Spleen (tissue), 11 donors: Measurements from ENCODE around the gene SARS2. TPM values are rescaled to one million over a fixed set of nuclear protein-coding genes. Genes with fewer than 3 reads are reported as not detected.
A peak's percentile ranks its signal among the peaks of the same experiment; 100 is the strongest.
"Not testable (repeated sequence)": the region's sequence is repeated elsewhere in the genome, so short reads cannot be mapped to it uniquely, and the experiment has no call there.

Source experiments
- DNase-seq: peaks from one replicate; pipeline ENCODE4 v3.0.0-alpha.2; 2020
- H3K27ac ChIP-seq, 8 donors: fragments of 200-600 bp; sonication (generic) in 7 of 8; 1 replicate in 4 of 8; 2 replicates in 4 of 8; pipeline versions ENCODE4 v1.5.0 to v1.8.0; 2016 to 2021; ENCODE audit warnings: inconsistent platforms in 4 of 8, mild to moderate bottlenecking in 4 of 8, moderate library complexity in 1 of 8
- H3K27me3 ChIP-seq, 7 donors: fragments of 200-600 bp; sonication (generic) in 6 of 7; replicated peaks in 1 of 7; 1 replicate in 4 of 7; 2 replicates in 3 of 7; pipeline versions ENCODE4 v1.5.0 to v1.8.0; 2016 to 2021; ENCODE audit warnings: inconsistent platforms in 3 of 7, mild to moderate bottlenecking in 1 of 7
- H3K36me3 ChIP-seq, 6 donors: fragments of 200-600 bp; sonication (generic) in 5 of 6; 1 replicate in 4 of 6; 2 replicates in 2 of 6; pipeline versions ENCODE4 v1.5.0 to v1.8.0; 2016 to 2021; ENCODE audit warnings: inconsistent platforms in 2 of 6
- H3K4me1 ChIP-seq, 6 donors: fragments of 200-600 bp; sonication (generic) in 5 of 6; 1 replicate in 3 of 6; 2 replicates in 3 of 6; pipeline versions ENCODE4 v1.5.0 to v1.8.0; 2016 to 2021; ENCODE audit warnings: inconsistent platforms in 3 of 6
- H3K4me3 ChIP-seq, 8 donors: fragments of 200-600 bp; sonication (generic) in 7 of 8; 1 replicate in 4 of 8; 2 replicates in 4 of 8; pipeline versions ENCODE4 v1.5.0 to v1.8.0; 2016 to 2021; ENCODE audit warnings: inconsistent platforms in 4 of 8, mild to moderate bottlenecking in 4 of 8, moderate library complexity in 2 of 8
- H3K9me3 ChIP-seq, 8 donors: fragments of 200-600 bp; sonication (generic) in 7 of 8; 1 replicate in 4 of 8; 2 replicates in 4 of 8; pipeline versions ENCODE4 v1.5.0 to v1.8.0; 2016 to 2021; ENCODE audit warnings: inconsistent platforms in 4 of 8
- POLR2A ChIP-seq, 3 donors: fragments of 450-650 bp; IDR thresholded peaks; one replicate each; pipeline ENCODE4 v1.5.1; 2017; ENCODE audit warnings: antibody characterized with exemption in 3 of 3, mild to moderate bottlenecking in 1 of 3
- POLR2AphosphoS5 ChIP-seq, 3 donors: sonication (generic); formaldehyde crosslinking; IDR thresholded peaks; one replicate each; pipeline ENCODE4 v1.5.1; 2017; ENCODE audit warnings: antibody characterized with exemption in 3 of 3
- WGBS, 5 donors: extraction: QIAGEN DNeasy Blood & Tissue Kit in 3 of 5; methylation state at CpG; one replicate each; pipeline versions ENCODE4 v1.1.5 to v1.1.7; 2013 to 2018; 5-methylcytosine and 5-hydroxymethylcytosine counted together
- intact Hi-C: fragments of 100-400 bp; cut with DNase I; formaldehyde crosslinking; loops from one replicate; pipeline ENCODE4 v1.15.0; 2023; ENCODE audit warnings: low total_unique reads
- polyA plus RNA-seq, 3 donors: library from polyadenylated mRNA; stranded (reverse); fragments of 200-250 nt; gene quantifications; one replicate each; pipeline ENCODE4 v1.2.1, GENCODE V29; 2013
- total RNA-seq, 7 donors: library from RNA; depleted of rRNA in 3 of 7; stranded (reverse); fragments of >200 nt in 3 of 7; fragmentation: NEBNext Ultra II Directional in 4 of 7; extraction: Animal tissue kit (Norgen Biotek cat#: 25700) in 4 of 7; gene quantifications; one replicate each; pipeline versions ENCODE4 v1.1.0 to v1.2.1, GENCODE V29; 2016 to 2021
- TF ChIP-seq, protein P1 (sequence below), 11 experiments: fragments of 200-600 bp in 7 of 11; fragments of 450-650 bp in 4 of 11; sonication (generic) in 4 of 11; IDR thresholded peaks in 8 of 11; conservative IDR thresholded peaks in 3 of 11; 1 replicate in 7 of 11; 2 replicates in 4 of 11; pipeline versions ENCODE4 v1.4.0 to v1.8.0; 2016 to 2021; ENCODE audit warnings: antibody characterized with exemption in 11 of 11, inconsistent platforms in 4 of 11, mild to moderate bottlenecking in 1 of 11
- donor health status: healthy with polysubstance abuse.
- donor health status: DM: no; HTN: no; CAD: no; lungs with moderate emphysema.
- donor health status: DM: no; HTN: no; CAD: no.
- donor health status: Bipolar disorder and iron deficiency.
- donor health status: healthy.
- donor health status: DM: no; HTN: no; CAD: no.
- donor health status: DM: yes; HTN: yes; CAD: no.

Gene SARS2
- total and polyA plus RNA-seq, 10 donors, result 12.5 to 70.3 (median 26.9) TPM

- Histone ChIP-seq H3K4me1 (peaks cover 8 to 25% (median 12%) of the 10 kb centered on the region in 6 donors), H3K4me3 (no peak overlapping the region), H3K9me3 (no peaks in the 10 kb centered on the region), H3K27ac (no peak overlapping the region), H3K36me3 (no peaks in the 10 kb centered on the region), H3K27me3 (peaks cover 0 to 28% (median 10%) of the 10 kb centered on the region in 7 donors)
- TF ChIP-seq POLR2A (IDR thresholded peaks at IDR 0.05) (no peak), POLR2AphosphoS5 (IDR thresholded peaks at IDR 0.05) (no peak)
- TF ChIP-seq, protein P1, sequence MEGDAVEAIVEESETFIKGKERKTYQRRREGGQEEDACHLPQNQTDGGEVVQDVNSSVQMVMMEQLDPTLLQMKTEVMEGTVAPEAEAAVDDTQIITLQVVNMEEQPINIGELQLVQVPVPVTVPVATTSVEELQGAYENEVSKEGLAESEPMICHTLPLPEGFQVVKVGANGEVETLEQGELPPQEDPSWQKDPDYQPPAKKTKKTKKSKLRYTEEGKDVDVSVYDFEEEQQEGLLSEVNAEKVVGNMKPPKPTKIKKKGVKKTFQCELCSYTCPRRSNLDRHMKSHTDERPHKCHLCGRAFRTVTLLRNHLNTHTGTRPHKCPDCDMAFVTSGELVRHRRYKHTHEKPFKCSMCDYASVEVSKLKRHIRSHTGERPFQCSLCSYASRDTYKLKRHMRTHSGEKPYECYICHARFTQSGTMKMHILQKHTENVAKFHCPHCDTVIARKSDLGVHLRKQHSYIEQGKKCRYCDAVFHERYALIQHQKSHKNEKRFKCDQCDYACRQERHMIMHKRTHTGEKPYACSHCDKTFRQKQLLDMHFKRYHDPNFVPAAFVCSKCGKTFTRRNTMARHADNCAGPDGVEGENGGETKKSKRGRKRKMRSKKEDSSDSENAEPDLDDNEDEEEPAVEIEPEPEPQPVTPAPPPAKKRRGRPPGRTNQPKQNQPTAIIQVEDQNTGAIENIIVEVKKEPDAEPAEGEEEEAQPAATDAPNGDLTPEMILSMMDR (IDR thresholded peaks at IDR 0.05 in 8 of 11, conservative IDR thresholded peaks at IDR 0.05 in 3 of 11), result no peak
- WGBS, 5 donors, result 80 to 93% (median 86%) methylated on average over 2 to 3 of the region's 3 CpGs
- no peak for DNase-seq
- intact Hi-C loops, result no loop called here
These were observed 15.1 kb upstream of the SARS2 start for GRCh38 chr19:38945562-38946228.

DNA sequence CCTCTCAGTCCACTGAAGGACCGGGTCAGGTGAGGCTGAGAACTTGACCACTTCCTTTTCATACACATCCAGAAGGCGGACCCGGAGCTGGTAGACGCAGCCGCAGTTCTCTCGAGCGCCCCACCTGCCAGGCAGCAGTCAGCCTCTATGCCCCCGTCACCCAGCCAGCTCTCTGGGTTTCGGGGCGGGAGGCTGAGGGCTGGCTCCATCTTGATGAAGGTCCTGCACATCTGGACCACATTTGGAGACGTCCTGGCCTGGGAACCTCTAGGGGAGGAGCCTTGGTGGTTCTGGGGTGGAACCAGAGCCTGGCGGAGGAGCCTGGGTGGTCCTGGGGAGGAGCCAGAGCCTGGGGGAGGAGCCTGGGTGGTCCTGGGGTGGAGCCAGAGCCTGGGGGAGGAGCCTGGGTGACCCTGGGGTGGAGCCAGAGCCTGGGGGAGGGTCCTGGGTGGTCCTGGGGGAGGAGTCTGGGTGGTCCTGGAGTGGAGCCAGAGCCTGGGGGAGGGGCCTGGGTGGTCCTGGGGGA lies 14.5 kb upstream of the SARS2 start:
- Histone ChIP-seq H3K36me3 (no peaks in the 10 kb centered on the region), H3K4me1 (peaks cover 3 to 25% (median 6%) of the 10 kb centered on the region in 6 donors), H3K4me3 (no peak overlapping the region), H3K9me3 (no peaks in the 10 kb centered on the region), H3K27ac (no peak overlapping the region), H3K27me3 (peaks cover 0 to 21% (median 7%) of the 10 kb centered on the region in 7 donors)
- WGBS, 5 donors, result 83 to 96% (median 93%) methylated on average over 4 to 12 of the region's 12 CpGs
- DNase-seq, result no peak
- TF ChIP-seq, protein P1 (IDR thresholded peaks at IDR 0.05 in 8 of 11, conservative IDR thresholded peaks at IDR 0.05 in 3 of 11), result no peak
- TF ChIP-seq POLR2A (IDR thresholded peaks at IDR 0.05) (no peak), POLR2AphosphoS5 (IDR thresholded peaks at IDR 0.05) (no peak)
- intact Hi-C loops, result no loop called here

DNA sequence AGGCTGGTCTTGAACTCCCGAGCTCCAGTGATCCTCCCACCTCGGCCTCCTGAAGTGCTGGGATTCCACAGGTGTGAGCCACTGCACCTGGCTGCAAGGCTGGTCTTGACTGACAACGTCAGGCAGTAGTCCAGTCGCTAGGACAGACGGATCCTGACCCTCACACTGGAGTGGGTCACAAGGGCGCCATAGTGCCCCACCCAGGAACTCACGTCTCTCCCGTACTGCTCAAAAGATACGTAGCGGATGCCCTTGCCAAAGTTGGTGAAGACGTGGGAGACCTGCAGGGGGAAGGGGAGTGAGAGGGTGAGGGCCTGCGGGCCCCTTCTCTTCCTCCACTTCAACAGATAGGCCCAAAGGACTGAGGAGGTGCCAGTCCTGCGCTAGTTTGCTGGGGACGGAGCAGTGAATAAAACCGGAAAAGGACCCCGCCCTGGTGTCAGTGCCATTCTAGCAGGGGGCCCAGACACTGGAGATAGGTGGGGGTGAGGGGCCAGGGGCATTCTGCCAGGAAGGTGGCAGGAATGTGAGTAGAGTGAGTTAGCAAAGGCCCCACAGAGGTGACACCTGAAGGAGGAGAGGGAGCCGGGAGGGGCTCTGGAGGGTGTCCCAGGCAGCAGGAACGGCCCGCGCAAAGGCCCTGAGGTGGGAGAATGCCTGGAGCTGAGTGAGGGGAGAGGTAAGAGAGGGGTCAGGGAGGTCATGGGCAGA lies 12.1 kb upstream of the SARS2 start:
- H3K27me3 ChIP-seq, result peaks cover 0 to 8% (median 0%) of the 10 kb centered on the region in 7 donors
- peak; percentile 42 for DNase-seq
- no peak overlapping the region for H3K27ac ChIP-seq
- H3K36me3 ChIP-seq, result no peaks in the 10 kb centered on the region
- no peak for TF ChIP-seq POLR2AphosphoS5 (IDR thresholded peaks at IDR 0.05)
- TF ChIP-seq, protein P1 (IDR thresholded peaks at IDR 0.05 in 8 of 11, conservative IDR thresholded peaks at IDR 0.05 in 3 of 11), result no peak
- intact Hi-C loops, result no loop called here
- H3K4me1 ChIP-seq, result peaks cover 0 to 17% (median 2%) of the 10 kb centered on the region in 6 donors
- H3K4me3 ChIP-seq, result no peak overlapping the region
- no peaks in the 10 kb centered on the region for H3K9me3 ChIP-seq
- 74 to 91% (median 87%) methylated on average over 18 to 20 of the region's 20 CpGs for WGBS, 5 donors

- WGBS, 5 donors, result 83 to 98% (median 89%) methylated on average over 2 of the region's 2 CpGs
- H3K27me3 ChIP-seq, result peaks cover 0 to 8% (median 0%) of the 10 kb centered on the region in 7 donors
- peaks cover 0 to 17% (median 2%) of the 10 kb centered on the region in 6 donors for H3K4me1 ChIP-seq
- DNase-seq, result peak; percentile 16
- no peaks in the 10 kb centered on the region for H3K9me3 ChIP-seq
- intact Hi-C loops, result no loop called here
- TF ChIP-seq, protein P1 (IDR thresholded peaks at IDR 0.05 in 8 of 11, conservative IDR thresholded peaks at IDR 0.05 in 3 of 11), result no peak
- TF ChIP-seq POLR2AphosphoS5 (IDR thresholded peaks at IDR 0.05) (no peak), POLR2A (IDR thresholded peaks at IDR 0.05) (no peak)
- no peak overlapping the region for H3K4me3 ChIP-seq
- H3K36me3 ChIP-seq, result no peaks in the 10 kb centered on the region
- H3K27ac ChIP-seq, result no peak overlapping the region
These were observed 11.4 kb upstream of the SARS2 start for GRCh38 chr19:38941979-38942378.

DNA sequence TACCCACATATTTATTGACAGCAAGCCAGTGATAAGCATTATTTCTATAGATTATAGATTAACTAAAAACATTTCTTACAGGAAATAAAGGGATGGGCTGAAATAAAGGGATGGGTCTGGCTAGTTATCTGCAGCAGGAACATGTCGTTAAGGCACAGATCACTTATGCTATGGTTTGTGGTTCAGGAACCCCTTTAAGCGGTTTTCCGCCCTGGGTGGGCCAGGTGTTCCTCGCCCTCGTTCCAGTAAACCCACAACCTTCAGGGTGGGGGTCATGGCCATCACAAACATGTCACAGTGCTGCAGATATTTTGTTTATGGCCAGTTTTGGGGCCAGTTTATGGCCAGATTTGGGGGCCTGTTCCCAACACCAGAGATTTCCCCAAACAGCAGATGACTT lies 10.9 kb upstream of the SARS2 start:
- H3K27ac ChIP-seq, H3K4me3 ChIP-seq, H3K36me3 ChIP-seq, intact Hi-C loops, H3K9me3 ChIP-seq, H3K27me3 ChIP-seq: not testable (repeated sequence)
- peak; percentile 23 for DNase-seq
- WGBS, 5 donors, result 56 to 68% (median 63%) methylated on average over 5 of the region's 5 CpGs
- H3K4me1 ChIP-seq, result peaks cover 0 to 16% (median 2%) of the 10 kb centered on the region in 6 donors
